ENCODE data around the gene KRTAP5-6.

DNA sequence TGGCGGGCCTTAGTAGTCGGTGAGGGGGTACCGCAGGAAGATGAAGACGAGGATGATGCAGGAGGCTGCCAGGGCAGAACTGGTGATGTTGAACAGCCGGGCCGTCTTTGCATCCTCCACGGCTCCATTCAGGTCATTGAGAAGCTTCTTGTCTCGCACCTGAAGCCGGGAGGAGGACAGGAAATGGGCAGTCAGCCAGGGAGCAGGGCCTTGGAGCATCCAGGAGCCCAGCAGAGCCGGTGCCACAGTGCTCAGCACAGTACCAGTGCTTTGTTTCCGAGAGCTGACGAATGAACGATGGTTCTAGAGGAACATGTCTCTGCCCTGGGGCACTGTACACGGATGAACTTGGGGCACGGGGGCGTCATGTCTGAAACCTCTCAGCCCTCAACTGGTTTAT, 38.3 kb downstream of the KRTAP5-6 start:
- TF ChIP-seq, protein P1, sequence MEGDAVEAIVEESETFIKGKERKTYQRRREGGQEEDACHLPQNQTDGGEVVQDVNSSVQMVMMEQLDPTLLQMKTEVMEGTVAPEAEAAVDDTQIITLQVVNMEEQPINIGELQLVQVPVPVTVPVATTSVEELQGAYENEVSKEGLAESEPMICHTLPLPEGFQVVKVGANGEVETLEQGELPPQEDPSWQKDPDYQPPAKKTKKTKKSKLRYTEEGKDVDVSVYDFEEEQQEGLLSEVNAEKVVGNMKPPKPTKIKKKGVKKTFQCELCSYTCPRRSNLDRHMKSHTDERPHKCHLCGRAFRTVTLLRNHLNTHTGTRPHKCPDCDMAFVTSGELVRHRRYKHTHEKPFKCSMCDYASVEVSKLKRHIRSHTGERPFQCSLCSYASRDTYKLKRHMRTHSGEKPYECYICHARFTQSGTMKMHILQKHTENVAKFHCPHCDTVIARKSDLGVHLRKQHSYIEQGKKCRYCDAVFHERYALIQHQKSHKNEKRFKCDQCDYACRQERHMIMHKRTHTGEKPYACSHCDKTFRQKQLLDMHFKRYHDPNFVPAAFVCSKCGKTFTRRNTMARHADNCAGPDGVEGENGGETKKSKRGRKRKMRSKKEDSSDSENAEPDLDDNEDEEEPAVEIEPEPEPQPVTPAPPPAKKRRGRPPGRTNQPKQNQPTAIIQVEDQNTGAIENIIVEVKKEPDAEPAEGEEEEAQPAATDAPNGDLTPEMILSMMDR (IDR thresholded peaks at IDR 0.05): no peak
- no peak for TF ChIP-seq POLR2A (IDR thresholded peaks at IDR 0.05)
- TF ChIP-seq POLR2AphosphoS5 (IDR thresholded peaks at IDR 0.05): no peak
